H9 (cell line): ENCODE measurements around the gene ZSWIM8. TPM values are rescaled to one million over a fixed set of nuclear protein-coding genes. Genes with fewer than 3 reads are reported as not detected.

ENCODE experiments used
- DNase-seq: peaks from one replicate; pipeline ENCODE4 v3.0.0-alpha.2; 2017
- H2AFZ ChIP-seq: one replicate; pipeline ENCODE4 v1.6.1; 2013; ENCODE audit warnings: mild to moderate bottlenecking, low read length, control low read depth, moderate library complexity
- H2AK5ac ChIP-seq: 2 replicates; pipeline ENCODE4 v1.6.1; 2013; ENCODE audit warnings: low read length, control low read depth, mixed read lengths; ENCODE audit not compliant: insufficient read length
- H2BK120ac ChIP-seq: one replicate; pipeline ENCODE4 v1.6.1; 2013; ENCODE audit warnings: low read depth, mild to moderate bottlenecking, low read length, control low read depth, inconsistent platforms; ENCODE audit not compliant: poor library complexity, severe bottlenecking
- H2BK12ac ChIP-seq: 2 replicates; pipeline ENCODE4 v1.6.1; 2013; ENCODE audit warnings: low read length, control low read depth, mixed read lengths, low read depth; ENCODE audit not compliant: insufficient read length
- H2BK15ac ChIP-seq: 2 replicates; pipeline ENCODE4 v1.6.1; 2013; ENCODE audit warnings: low read depth, low read length, control low read depth
- H2BK20ac ChIP-seq: one replicate; pipeline ENCODE4 v1.6.1; 2013; ENCODE audit warnings: low read depth, mild to moderate bottlenecking, low read length, control low read depth, inconsistent platforms; ENCODE audit not compliant: poor library complexity, severe bottlenecking
- H2BK5ac ChIP-seq: 2 replicates; pipeline ENCODE4 v1.6.1; 2013; ENCODE audit warnings: low read length, control low read depth, mixed read lengths; ENCODE audit not compliant: insufficient read length
- H3K14ac ChIP-seq: 2 replicates; pipeline ENCODE4 v1.6.1; 2013; ENCODE audit warnings: low read length, control low read depth; ENCODE audit not compliant: insufficient read depth
- H3K18ac ChIP-seq: 2 replicates; pipeline ENCODE4 v1.6.1; 2013; ENCODE audit warnings: low read depth, mild to moderate bottlenecking, mixed read lengths, low read length, control low read depth; ENCODE audit not compliant: insufficient read length
- H3K23ac ChIP-seq: 2 replicates; pipeline ENCODE4 v1.6.1; 2013; ENCODE audit warnings: low read length, control low read depth, mixed read lengths, low read depth; ENCODE audit not compliant: insufficient read length
- H3K23me2 ChIP-seq: 2 replicates; pipeline ENCODE4 v1.6.1; 2013; ENCODE audit warnings: low read depth, mild to moderate bottlenecking, mixed read lengths, low read length, control low read depth; ENCODE audit not compliant: insufficient read length, poor library complexity, severe bottlenecking
- H3K27ac ChIP-seq: 2 replicates; pipeline ENCODE4 v1.5.1; 2013; ENCODE audit warnings: low read length, control low read depth, mixed read lengths, low read depth; ENCODE audit not compliant: insufficient read length
- H3K27me3 ChIP-seq: 2 replicates; pipeline ENCODE4 v1.6.1; 2013; ENCODE audit warnings: low read length, control low read depth, inconsistent platforms; ENCODE audit not compliant: insufficient read depth
- H3K4ac ChIP-seq: 2 replicates; pipeline ENCODE4 v1.6.1; 2013; ENCODE audit warnings: low read depth, mild to moderate bottlenecking, control low read depth, inconsistent platforms, low read length, moderate library complexity
- H3K4me1 ChIP-seq: 2 replicates; pipeline ENCODE4 v1.6.1; 2013; ENCODE audit warnings: low read length, control low read depth, inconsistent platforms; ENCODE audit not compliant: insufficient read depth
- H3K4me2 ChIP-seq: 2 replicates; pipeline ENCODE4 v1.6.1; 2013; ENCODE audit warnings: low read length, control low read depth, mixed read lengths; ENCODE audit not compliant: insufficient read length, insufficient read depth
- H3K56ac ChIP-seq: 2 replicates; pipeline ENCODE4 v1.6.1; 2013; ENCODE audit warnings: low read depth, mild to moderate bottlenecking, mixed read lengths, low read length, control low read depth; ENCODE audit not compliant: insufficient read length
- H3K79me1 ChIP-seq: 2 replicates; pipeline ENCODE4 v1.6.1; 2013; ENCODE audit warnings: low read depth, mild to moderate bottlenecking, moderate library complexity, low read length, control low read depth, inconsistent platforms; ENCODE audit not compliant: insufficient read depth, poor library complexity, severe bottlenecking
- H3K79me2 ChIP-seq: 2 replicates; pipeline ENCODE4 v1.6.1; 2013; ENCODE audit warnings: low read length, control low read depth, inconsistent platforms; ENCODE audit not compliant: insufficient read depth
- H3K9ac ChIP-seq: 2 replicates; pipeline ENCODE4 v1.6.1; 2013; ENCODE audit warnings: low read length, control low read depth, mixed read lengths; ENCODE audit not compliant: insufficient read length; ENCODE audit errors: extremely low read depth
- H3K9me3 ChIP-seq: one replicate; pipeline ENCODE4 v1.6.1; 2013; ENCODE audit warnings: low read depth, low read length, inconsistent platforms; ENCODE audit not compliant: control insufficient read depth
- H3T11ph ChIP-seq: one replicate; pipeline ENCODE4 v1.6.1; 2013; ENCODE audit warnings: mild to moderate bottlenecking, low read length, control low read depth, inconsistent platforms
- H4K20me1 ChIP-seq: one replicate; pipeline ENCODE4 v1.6.1; 2013; ENCODE audit not compliant: control insufficient read depth, insufficient read length, insufficient read depth
- H4K5ac ChIP-seq: 2 replicates; pipeline ENCODE4 v1.6.1; 2013; ENCODE audit warnings: low read depth, mild to moderate bottlenecking, mixed read lengths, low read length, control low read depth; ENCODE audit not compliant: insufficient read length
- H4K8ac ChIP-seq: replicated peaks from 2 replicates; pipeline ENCODE4 v1.6.1; 2013; ENCODE audit warnings: low read length, control low read depth, mixed read lengths, low read depth; ENCODE audit not compliant: insufficient read length
- H4K91ac ChIP-seq: 2 replicates; pipeline ENCODE4 v1.6.1; 2013; ENCODE audit warnings: low read depth, mild to moderate bottlenecking, moderate library complexity, mixed read lengths, low read length, control low read depth; ENCODE audit not compliant: insufficient read length
- H3K27ac Mint-ChIP-seq, 3 experiments: 2 replicates in 2 of 3; 3 replicates in 1 of 3; pipeline ENCODE4 v1.8.0; 2020 to 2021; ENCODE audit warnings: mixed read lengths in 3 of 3, mild to moderate bottlenecking in 1 of 3, moderate library complexity in 1 of 3
- H3K27me3 Mint-ChIP-seq: 2 replicates; pipeline ENCODE4 v1.8.0; 2021; ENCODE audit warnings: low read depth, mild to moderate bottlenecking, moderate library complexity, mixed read lengths
- H3K36me3 Mint-ChIP-seq, 3 experiments: 2 replicates in 2 of 3; 3 replicates in 1 of 3; pipeline ENCODE4 v1.8.0; 2020 to 2021; ENCODE audit warnings: low read depth in 3 of 3, mixed read lengths in 3 of 3; ENCODE audit not compliant: insufficient read depth in 1 of 3
- H3K4me1 Mint-ChIP-seq, 2 experiments: 2 replicates each; pipeline ENCODE4 v1.8.0; 2020; ENCODE audit warnings: mixed read lengths in 2 of 2
- H3K4me3 Mint-ChIP-seq, 2 experiments: 2 replicates in 1 of 2; 3 replicates in 1 of 2; pipeline ENCODE4 v1.8.0; 2020 to 2021; ENCODE audit warnings: mild to moderate bottlenecking in 2 of 2, mixed read lengths in 2 of 2, moderate library complexity in 1 of 2
- H3K9me3 Mint-ChIP-seq, 2 experiments: 2 replicates in 1 of 2; 3 replicates in 1 of 2; pipeline ENCODE4 v1.8.0; 2020; ENCODE audit warnings: mild to moderate bottlenecking in 2 of 2, mixed read lengths in 2 of 2, moderate library complexity in 1 of 2
- WGBS: extraction: QIAGEN DNeasy Blood & Tissue Kit; methylation state at CpG from one replicate; pipeline ENCODE4 v1.1.7; 2013; ENCODE audit warnings: missing lambda C conversion rate, low lambda C conversion rate, mixed read lengths; ENCODE audit not compliant: insufficient read length; ENCODE audit errors: extremely low coverage; 5-methylcytosine and 5-hydroxymethylcytosine counted together
- total RNA-seq: library from RNA; stranded (reverse); gene quantifications from 2 replicates; pipeline ENCODE4 v1.2.1, GENCODE V29; 2021
- TF ChIP-seq, protein P1 (sequence below): fragments of 200-600 bp; sonication (generic); conservative IDR thresholded peaks from 3 replicates; pipeline ENCODE4 v1.8.0; 2021; ENCODE audit warnings: antibody characterized with exemption, mild to moderate bottlenecking

ZSWIM8 gene
- total RNA-seq, 1 experiment from 2014 or later = 41.0 TPM

DNA sequence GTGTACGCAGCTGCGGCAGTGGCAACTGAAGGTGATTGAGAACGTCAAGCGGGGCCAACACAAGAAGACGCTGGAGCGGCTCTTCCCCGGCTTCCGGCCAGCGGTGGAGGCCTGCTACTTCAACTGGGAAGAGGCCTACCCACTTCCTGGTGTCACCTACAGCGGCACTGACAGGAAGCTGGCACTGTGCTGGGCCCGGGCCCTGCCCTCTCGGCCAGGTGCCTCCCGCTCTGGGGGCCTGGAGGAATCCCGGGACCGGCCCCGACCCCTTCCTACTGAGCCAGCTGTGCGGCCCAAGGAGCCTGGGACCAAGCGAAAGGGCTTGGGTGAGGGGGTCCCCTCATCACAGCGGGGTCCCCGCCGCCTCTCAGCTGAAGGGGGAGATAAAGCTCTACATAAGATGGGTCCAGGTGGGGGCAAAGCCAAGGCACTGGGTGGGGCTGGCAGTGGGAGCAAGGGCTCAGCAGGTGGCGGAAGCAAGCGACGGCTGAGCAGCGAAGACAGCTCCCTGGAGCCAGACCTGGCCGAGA is 6.5 kb downstream of the ZSWIM8 start:
- H2BK20ac ChIP-seq = no peak overlapping the region
- H3K4me1 Mint-ChIP-seq = 0 out of 4 replicates have a peak, but pooled peaks cover 0 to 3% of the 10 kb centered on the region in 2 experiments
- no peak overlapping the region for H2BK12ac ChIP-seq
- TF ChIP-seq, protein P1, sequence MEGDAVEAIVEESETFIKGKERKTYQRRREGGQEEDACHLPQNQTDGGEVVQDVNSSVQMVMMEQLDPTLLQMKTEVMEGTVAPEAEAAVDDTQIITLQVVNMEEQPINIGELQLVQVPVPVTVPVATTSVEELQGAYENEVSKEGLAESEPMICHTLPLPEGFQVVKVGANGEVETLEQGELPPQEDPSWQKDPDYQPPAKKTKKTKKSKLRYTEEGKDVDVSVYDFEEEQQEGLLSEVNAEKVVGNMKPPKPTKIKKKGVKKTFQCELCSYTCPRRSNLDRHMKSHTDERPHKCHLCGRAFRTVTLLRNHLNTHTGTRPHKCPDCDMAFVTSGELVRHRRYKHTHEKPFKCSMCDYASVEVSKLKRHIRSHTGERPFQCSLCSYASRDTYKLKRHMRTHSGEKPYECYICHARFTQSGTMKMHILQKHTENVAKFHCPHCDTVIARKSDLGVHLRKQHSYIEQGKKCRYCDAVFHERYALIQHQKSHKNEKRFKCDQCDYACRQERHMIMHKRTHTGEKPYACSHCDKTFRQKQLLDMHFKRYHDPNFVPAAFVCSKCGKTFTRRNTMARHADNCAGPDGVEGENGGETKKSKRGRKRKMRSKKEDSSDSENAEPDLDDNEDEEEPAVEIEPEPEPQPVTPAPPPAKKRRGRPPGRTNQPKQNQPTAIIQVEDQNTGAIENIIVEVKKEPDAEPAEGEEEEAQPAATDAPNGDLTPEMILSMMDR = no peak
- H4K8ac ChIP-seq = no peak overlapping the region
- no peak overlapping the region for H4K91ac ChIP-seq
- no peak overlapping the region for H3K27ac Mint-ChIP-seq
- H3K79me2 ChIP-seq = no peaks in the 10 kb centered on the region
- no peak overlapping the region for H2BK5ac ChIP-seq
- no peaks in the 10 kb centered on the region for H3K79me1 ChIP-seq
- no peak overlapping the region for H3K9ac ChIP-seq
- no peak overlapping the region for H2AK5ac ChIP-seq
- no CpG with 5 or more reads among the region's 26 CpGs for WGBS
- no peaks in the 10 kb centered on the region for H3K27me3 Mint-ChIP-seq
- H3K14ac ChIP-seq = no peak overlapping the region
- no peak overlapping the region for H2AFZ ChIP-seq
- H3K4me3 Mint-ChIP-seq = no peak overlapping the region
- H4K5ac ChIP-seq = no peak overlapping the region
- H3K23me2 ChIP-seq = no peaks in the 10 kb centered on the region
- no peak overlapping the region for H3K56ac ChIP-seq
- peaks cover 31 to 60% (median 43%) of the 10 kb centered on the region in 3 experiments; a peak in 6 of 7 replicates for H3K36me3 Mint-ChIP-seq
- no peaks in the 10 kb centered on the region for H3K27me3 ChIP-seq
- no peak overlapping the region for H3K4ac ChIP-seq
- H3K9me3 ChIP-seq = no peaks in the 10 kb centered on the region
- H3K4me1 ChIP-seq = no peaks in the 10 kb centered on the region
- H3K23ac ChIP-seq = no peak overlapping the region
- no peak overlapping the region for H2BK15ac ChIP-seq
- no peak overlapping the region for H2BK120ac ChIP-seq
- no peak for DNase-seq
- H3K9me3 Mint-ChIP-seq = no peaks in the 10 kb centered on the region
- H3K18ac ChIP-seq = no peak overlapping the region
- H3T11ph ChIP-seq = no peak overlapping the region
- no peak overlapping the region for H3K27ac ChIP-seq
- H4K20me1 ChIP-seq = no peaks in the 10 kb centered on the region
- no peak overlapping the region for H3K4me2 ChIP-seq
